Neural progenitor cell (in vitro differentiated cells): Measurements from ENCODE around the gene GLRX3.

Experiments
- EZH2phosphoT487 ChIP-seq: fragments of 200-600 bp; sonication (generic); IDR thresholded peaks from 2 replicates; pipeline ENCODE4 v1.6.1; 2017; ENCODE audit warnings: antibody characterized with exemption
- TF ChIP-seq, protein P1 (sequence below): fragments of 200-600 bp; sonication (generic); IDR thresholded peaks from 2 replicates; pipeline ENCODE4 v1.5.1; 2017; ENCODE audit warnings: antibody characterized with exemption, mild to moderate bottlenecking

DNA sequence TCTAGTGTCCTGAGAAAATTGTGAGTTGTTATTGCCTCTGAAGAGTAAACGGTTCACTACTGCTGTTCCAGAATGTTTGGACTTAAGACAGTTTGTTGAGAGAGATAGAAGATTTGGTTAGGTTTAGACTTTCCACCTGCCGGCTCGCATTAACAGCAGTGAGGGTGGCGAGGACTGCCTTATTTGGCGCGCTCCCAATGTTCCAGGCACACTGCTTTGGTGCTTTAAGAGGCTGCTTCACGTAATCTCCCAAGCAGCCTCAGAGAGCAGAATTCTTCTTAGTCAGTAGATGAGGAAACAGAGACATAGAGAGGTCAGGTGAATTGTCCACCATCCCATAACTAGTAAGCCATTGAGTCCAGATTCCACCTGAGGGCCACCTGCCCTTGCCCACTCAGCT is 41.1 kb downstream of the GLRX3 start:
- TF ChIP-seq, protein P1, sequence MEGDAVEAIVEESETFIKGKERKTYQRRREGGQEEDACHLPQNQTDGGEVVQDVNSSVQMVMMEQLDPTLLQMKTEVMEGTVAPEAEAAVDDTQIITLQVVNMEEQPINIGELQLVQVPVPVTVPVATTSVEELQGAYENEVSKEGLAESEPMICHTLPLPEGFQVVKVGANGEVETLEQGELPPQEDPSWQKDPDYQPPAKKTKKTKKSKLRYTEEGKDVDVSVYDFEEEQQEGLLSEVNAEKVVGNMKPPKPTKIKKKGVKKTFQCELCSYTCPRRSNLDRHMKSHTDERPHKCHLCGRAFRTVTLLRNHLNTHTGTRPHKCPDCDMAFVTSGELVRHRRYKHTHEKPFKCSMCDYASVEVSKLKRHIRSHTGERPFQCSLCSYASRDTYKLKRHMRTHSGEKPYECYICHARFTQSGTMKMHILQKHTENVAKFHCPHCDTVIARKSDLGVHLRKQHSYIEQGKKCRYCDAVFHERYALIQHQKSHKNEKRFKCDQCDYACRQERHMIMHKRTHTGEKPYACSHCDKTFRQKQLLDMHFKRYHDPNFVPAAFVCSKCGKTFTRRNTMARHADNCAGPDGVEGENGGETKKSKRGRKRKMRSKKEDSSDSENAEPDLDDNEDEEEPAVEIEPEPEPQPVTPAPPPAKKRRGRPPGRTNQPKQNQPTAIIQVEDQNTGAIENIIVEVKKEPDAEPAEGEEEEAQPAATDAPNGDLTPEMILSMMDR, result no peak
- TF ChIP-seq EZH2phosphoT487, result no peak
